Activated CD8-positive, alpha-beta T cell treated with anti-CD3 and anti-CD28 coated beads for 36 hours (primary cell): ENCODE results near the gene EN2. TPM values are rescaled to one million over a fixed set of nuclear protein-coding genes. Genes with fewer than 3 reads are reported as not detected.

Experiments used
- ATAC-seq: fragments of 200-7000 bp; cut with Tn5 transposase; one replicate; pipeline ENCODE4 v1.10.0; 2021; ENCODE audit warnings: mild to moderate bottlenecking, moderate library complexity
- CTCF ChIA-PET: fragments of 350-600 bp; sonication (Branson Sonifier 250); formaldehyde crosslinking; loops from one replicate; lab custom pipeline; 2021; ENCODE audit warnings: antibody characterized with exemption; lab: Charles Lee
- POLR2A ChIA-PET: fragments of 350-600 bp; sonication (Branson Sonifier 250); formaldehyde crosslinking; loops from one replicate; lab custom pipeline; 2021; ENCODE audit warnings: antibody characterized with exemption; lab: Charles Lee
- DNase-seq: peaks from one replicate; pipeline ENCODE4 v3.0.0-alpha.2; 2020
- H3K27ac Mint-ChIP-seq: one replicate; pipeline ENCODE4 v1.8.0; 2021; ENCODE audit warnings: mild to moderate bottlenecking, mixed read lengths
- H3K27me3 Mint-ChIP-seq: one replicate; pipeline ENCODE4 v1.8.0; 2021; ENCODE audit warnings: mixed read lengths
- H3K36me3 Mint-ChIP-seq: one replicate; pipeline ENCODE4 v1.8.0; 2021; ENCODE audit warnings: low read depth, mixed read lengths
- H3K4me1 Mint-ChIP-seq: one replicate; pipeline ENCODE4 v1.8.0; 2021; ENCODE audit warnings: low read depth, mixed read lengths
- H3K4me3 Mint-ChIP-seq: one replicate; pipeline ENCODE4 v1.8.0; 2021; ENCODE audit warnings: mild to moderate bottlenecking, moderate library complexity, mixed read lengths
- H3K9me3 Mint-ChIP-seq: one replicate; pipeline ENCODE4 v1.8.0; 2021; ENCODE audit warnings: mixed read lengths
- CTCF ChIP-seq: fragments of 200-600 bp; IDR thresholded peaks from one replicate; pipeline ENCODE4 v1.8.0; 2022; ENCODE audit warnings: antibody characterized with exemption, mild to moderate bottlenecking
- intact Hi-C: fragments of 100-400 bp; cut with micrococcal nuclease; formaldehyde crosslinking; loops from one replicate; pipeline ENCODE4 v1.10.0; 2022
- total RNA-seq, 2 experiments: library from RNA; stranded (reverse); gene quantifications; one replicate each; pipeline ENCODE4 v1.2.3, GENCODE V29; 2021

Gene EN2
- total RNA-seq, 2 experiments from 2014 or later, result not detected

- H3K4me1 Mint-ChIP-seq, result no peaks in the 10 kb centered on the region
- no peak for DNase-seq
- no peak for TF ChIP-seq CTCF
- H3K27ac Mint-ChIP-seq, result no peak overlapping the region
- ATAC-seq, result no peak
- ChIA-PET CTCF (no interaction called here), POLR2A (no interaction called here)
- H3K9me3 Mint-ChIP-seq, result no peaks in the 10 kb centered on the region
- intact Hi-C loops, result no loop called here
- peaks cover 8% of the 10 kb centered on the region for H3K27me3 Mint-ChIP-seq
- H3K36me3 Mint-ChIP-seq, result no peaks in the 10 kb centered on the region
- H3K4me3 Mint-ChIP-seq, result no peak overlapping the region
These were observed 39.6 kb upstream of the EN2 start for GRCh38 chr7:155418304-155418703.

GRCh38 chr7:155418941-155419755 lies 38.8 kb upstream of the EN2 start:
- ChIA-PET CTCF (no interaction called here), POLR2A (no interaction called here)
- Mint-ChIP-seq H3K4me3 (no peak overlapping the region), H3K36me3 (no peaks in the 10 kb centered on the region), H3K27me3 (peaks cover 8% of the 10 kb centered on the region), H3K27ac (no peak overlapping the region), H3K9me3 (no peaks in the 10 kb centered on the region), H3K4me1 (no peaks in the 10 kb centered on the region)
- no peak for TF ChIP-seq CTCF
- intact Hi-C loops, result no loop called here
- no peak for DNase-seq
- no peak for ATAC-seq

GRCh38 chr7:155420116-155420515 lies 37.8 kb upstream of the EN2 start:
- no peaks in the 10 kb centered on the region for H3K4me1 Mint-ChIP-seq
- ChIA-PET POLR2A (no interaction called here), CTCF (no interaction called here)
- no peaks in the 10 kb centered on the region for H3K9me3 Mint-ChIP-seq
- H3K27me3 Mint-ChIP-seq, result peaks cover 8% of the 10 kb centered on the region
- no peak overlapping the region for H3K4me3 Mint-ChIP-seq
- ATAC-seq (no peak), DNase-seq (no peak)
- H3K27ac Mint-ChIP-seq, result no peak overlapping the region
- no peak for TF ChIP-seq CTCF
- intact Hi-C loops, result no loop called here
- no peaks in the 10 kb centered on the region for H3K36me3 Mint-ChIP-seq

- H3K27me3 Mint-ChIP-seq, result peaks cover 8% of the 10 kb centered on the region
- H3K4me1 Mint-ChIP-seq, result no peaks in the 10 kb centered on the region
- ChIA-PET CTCF (no interaction called here), POLR2A (no interaction called here)
- DNase-seq (no peak), ATAC-seq (no peak)
- H3K4me3 Mint-ChIP-seq, result no peak overlapping the region
- H3K9me3 Mint-ChIP-seq, result no peaks in the 10 kb centered on the region
- TF ChIP-seq CTCF, result no peak
- no peaks in the 10 kb centered on the region for H3K36me3 Mint-ChIP-seq
- intact Hi-C loops, result no loop called here
- H3K27ac Mint-ChIP-seq, result no peak overlapping the region
These were observed 35.8 kb upstream of the EN2 start for GRCh38 chr7:155422151-155422550.

GRCh38 chr7:155422599-155423336 lies 35.2 kb upstream of the EN2 start:
- POLR2A ChIA-PET, result no interaction called here
- no peak overlapping the region for H3K4me3 Mint-ChIP-seq
- intact Hi-C loops, result no loop called here
- no peak for ATAC-seq
- H3K27me3 Mint-ChIP-seq, result peaks cover 8% of the 10 kb centered on the region
- CTCF ChIA-PET, result no interaction called here
- no peaks in the 10 kb centered on the region for H3K4me1 Mint-ChIP-seq
- no peak overlapping the region for H3K27ac Mint-ChIP-seq
- H3K36me3 Mint-ChIP-seq, result no peaks in the 10 kb centered on the region
- no peak for DNase-seq
- no peak for TF ChIP-seq CTCF
- H3K9me3 Mint-ChIP-seq, result no peaks in the 10 kb centered on the region
